HG03196 (cell line): ENCODE results near the gene ZNF497.
"Not testable (repeated sequence)": the region's sequence is repeated elsewhere in the genome, so short reads cannot be mapped to it uniquely, and the experiment has no call there.

Experiments used
- ATAC-seq: cut with Tn5 transposase; IDR thresholded peaks from one replicate; pipeline ENCODE4 v1.9.1; 2021; ENCODE audit not compliant: unreplicated experiment

ZNF497 gene

GRCh38 chr19:58394821-58395219 is 32.3 kb upstream of the ZNF497 start:
- ATAC-seq = no peak

GRCh38 chr19:58393725-58394033 is 31.1 kb upstream of the ZNF497 start:
- no peak for ATAC-seq

GRCh38 chr19:58392945-58393724 is 30.6 kb upstream of the ZNF497 start:
- ATAC-seq = no peak

- ATAC-seq = no peak
Measured at GRCh38 chr19:58388175-58388526, 25.6 kb upstream of the ZNF497 start.

- ATAC-seq = no peak
Measured at GRCh38 chr19:58387338-58388174, 25.0 kb upstream of the ZNF497 start.

- ATAC-seq = peak; percentile 85
Measured at GRCh38 chr19:58386576-58387337, 24.2 kb upstream of the ZNF497 start, which contains the start of gene RPS5. Gene RPS5, plus strand, starts transcription at chr19:58387269. Its CDS starts 869 bp downstream, at chr19:58388138.

GRCh38 chr19:58385891-58386575 is 23.5 kb upstream of the ZNF497 start:
- no peak for ATAC-seq

- ATAC-seq = no peak
Measured at GRCh38 chr19:58385313-58385890, 22.9 kb upstream of the ZNF497 start.

- no peak for ATAC-seq
Measured at GRCh38 chr19:58382997-58383603, 20.5 kb upstream of the ZNF497 start.

- no peak for ATAC-seq
Measured at GRCh38 chr19:58381460-58382212, 19.1 kb upstream of the ZNF497 start.

GRCh38 chr19:58380662-58381459 is 18.3 kb upstream of the ZNF497 start, which contains the start of gene ZNF837:
Gene ZNF837, minus strand, starts transcription at chr19:58381030. Its CDS starts 11,698 bp downstream, at chr19:58369332.
- ATAC-seq = peak; percentile 80

- ATAC-seq = no peak
Measured at GRCh38 chr19:58380037-58380661, 17.6 kb upstream of the ZNF497 start.

GRCh38 chr19:58379246-58379645 is 16.7 kb upstream of the ZNF497 start:
- ATAC-seq = no peak

- not testable (repeated sequence) for ATAC-seq
Measured at GRCh38 chr19:58376724-58377123, 14.2 kb upstream of the ZNF497 start.

GRCh38 chr19:58374200-58374599 is 11.6 kb upstream of the ZNF497 start:
- no peak for ATAC-seq

GRCh38 chr19:58372311-58373133 is 10.0 kb upstream of the ZNF497 start:
- ATAC-seq = no peak
